ENCODE data around the gene TPRG1. TPM values are rescaled to one million over a fixed set of nuclear protein-coding genes. Genes with fewer than 3 reads are reported as not detected.

The TPRG1 gene
- total and polyA plus RNA-seq, 2 donors (not counting 3 experiments of a cell fraction or from before 2014, with no cell fraction given), result 0.30 TPM; not detected in 1

- H3K4me1 ChIP-seq (ENCODE audit: control insufficient read depth, extremely low read depth, insufficient read depth, low read length), result no peaks in the 10 kb centered on the region
- CTCF ChIA-PET, result no interaction called here
- DNase-seq (ENCODE audit: low read depth, low spot score) (no peak), FAIRE-seq (no peak)
- no peaks in the 10 kb centered on the region for H3K9me3 ChIP-seq (replicated peaks; ENCODE audit: control insufficient read depth, insufficient read depth, low read length)
- H3K9me1 ChIP-seq (replicated peaks; ENCODE audit: control insufficient read depth, extremely low read depth, insufficient read depth, low read length), result no peaks in the 10 kb centered on the region
- no peaks in the 10 kb centered on the region for H3K27me3 ChIP-seq (ENCODE audit: control insufficient read depth in 2 of 2, insufficient read depth in 2 of 2, low read length in 2 of 2)
- H3K4me3 ChIP-seq (replicated peaks in 1 of 3; ENCODE audit: insufficient read depth in 1 of 3, low read depth in 1 of 3, low read length in 3 of 3), result no peak overlapping the region
- dilution Hi-C loops (cut with MboI; ENCODE audit: extremely low pct_ligation_motif_present, low sequenced_read_pairs) (no loop called here), intact Hi-C loops (cut with micrococcal nuclease) (no loop called here)
- no TSS peak for BruUV-seq (replicated peaks)
- no peak overlapping the region for H2AFZ ChIP-seq (ENCODE audit: low read depth, low read length)
- no peaks in the 10 kb centered on the region for H3K79me2 ChIP-seq (ENCODE audit: control insufficient read depth, insufficient read depth, low read length)
- H3K27ac ChIP-seq (ENCODE audit: insufficient read depth, low read depth, low read length), result no peak overlapping the region
- TF ChIP-seq, protein P1, sequence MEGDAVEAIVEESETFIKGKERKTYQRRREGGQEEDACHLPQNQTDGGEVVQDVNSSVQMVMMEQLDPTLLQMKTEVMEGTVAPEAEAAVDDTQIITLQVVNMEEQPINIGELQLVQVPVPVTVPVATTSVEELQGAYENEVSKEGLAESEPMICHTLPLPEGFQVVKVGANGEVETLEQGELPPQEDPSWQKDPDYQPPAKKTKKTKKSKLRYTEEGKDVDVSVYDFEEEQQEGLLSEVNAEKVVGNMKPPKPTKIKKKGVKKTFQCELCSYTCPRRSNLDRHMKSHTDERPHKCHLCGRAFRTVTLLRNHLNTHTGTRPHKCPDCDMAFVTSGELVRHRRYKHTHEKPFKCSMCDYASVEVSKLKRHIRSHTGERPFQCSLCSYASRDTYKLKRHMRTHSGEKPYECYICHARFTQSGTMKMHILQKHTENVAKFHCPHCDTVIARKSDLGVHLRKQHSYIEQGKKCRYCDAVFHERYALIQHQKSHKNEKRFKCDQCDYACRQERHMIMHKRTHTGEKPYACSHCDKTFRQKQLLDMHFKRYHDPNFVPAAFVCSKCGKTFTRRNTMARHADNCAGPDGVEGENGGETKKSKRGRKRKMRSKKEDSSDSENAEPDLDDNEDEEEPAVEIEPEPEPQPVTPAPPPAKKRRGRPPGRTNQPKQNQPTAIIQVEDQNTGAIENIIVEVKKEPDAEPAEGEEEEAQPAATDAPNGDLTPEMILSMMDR (IDR thresholded peaks at IDR 0.05; ENCODE audit: extremely low read depth in 1 of 2, insufficient read depth in 1 of 2, low read depth in 1 of 2, low read length in 2 of 2), result no peak
- TF ChIP-seq POLR2A (IDR thresholded peaks at IDR 0.05; ENCODE audit: low read depth, low read length) (no peak), POLR2AphosphoS5 (IDR thresholded peaks at IDR 0.05; ENCODE audit: insufficient read depth, low read depth, low read length) (no peak), EZH2 (IDR thresholded peaks at IDR 0.05; ENCODE audit: borderline replicate concordance, low read depth, low read length, severe bottlenecking) (no peak), GATA2 (IDR thresholded peaks at IDR 0.05; ENCODE audit: insufficient read depth, insufficient read length, low read depth, low read length) (no peak), FOS (IDR thresholded peaks at IDR 0.05; ENCODE audit: borderline replicate concordance, insufficient read depth, low read length) (no peak), JUN (IDR thresholded peaks at IDR 0.05; ENCODE audit: borderline replicate concordance, insufficient read depth, insufficient read length, low read depth) (no peak), MYC (IDR thresholded peaks at IDR 0.05; ENCODE audit: low read depth, low read length) (no peak)
- TF ChIP-seq, protein P2, sequence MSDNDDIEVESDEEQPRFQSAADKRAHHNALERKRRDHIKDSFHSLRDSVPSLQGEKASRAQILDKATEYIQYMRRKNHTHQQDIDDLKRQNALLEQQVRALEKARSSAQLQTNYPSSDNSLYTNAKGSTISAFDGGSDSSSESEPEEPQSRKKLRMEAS (IDR thresholded peaks at IDR 0.05; ENCODE audit: insufficient read depth, insufficient read length), result no peak
- POLR2A ChIA-PET, result no interaction called here
- H3K4me2 ChIP-seq (ENCODE audit: insufficient read depth, low read length), result no peak overlapping the region
- H4K20me1 ChIP-seq (replicated peaks; ENCODE audit: control insufficient read depth, extremely low read depth, insufficient read depth, low read length), result no peaks in the 10 kb centered on the region
- H3K9ac ChIP-seq (replicated peaks; ENCODE audit: extremely low read depth, insufficient read depth, low read length), result no peak overlapping the region
- H3K36me3 ChIP-seq (ENCODE audit: control insufficient read depth in 2 of 2, extremely low read depth in 1 of 2, insufficient read depth in 2 of 2, low read length in 2 of 2), result no peaks in the 10 kb centered on the region
Measured at GRCh38 chr3:189225431-189225830, 53.7 kb downstream of the TPRG1 start.

Measured in endothelial cell of umbilical vein (primary cell).